ENCODE results near the gene KCNG2.
A peak's percentile ranks its signal among the peaks of the same experiment; 100 is the strongest.

The KCNG2 gene

DNA sequence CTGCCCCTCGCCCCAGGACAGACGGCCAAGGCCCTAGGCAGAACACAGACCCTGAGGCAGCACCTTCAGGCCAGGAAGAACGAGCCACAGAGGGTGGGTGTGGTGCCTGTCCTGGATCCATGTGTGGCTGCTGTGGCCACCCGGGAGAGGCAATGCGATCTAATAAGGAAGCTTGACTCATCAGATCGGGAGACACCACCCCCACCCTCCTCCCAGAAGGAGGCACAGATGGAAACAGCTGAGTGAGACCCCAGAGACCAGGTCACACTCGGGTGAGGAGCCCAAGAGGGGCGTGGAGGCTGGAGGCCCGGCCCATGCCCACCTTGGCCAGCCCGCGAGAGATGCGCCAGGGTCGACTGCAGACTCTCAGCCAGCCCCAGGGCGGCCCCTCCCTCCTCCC, 20.3 kb downstream of the KCNG2 start:
- Histone ChIP-seq H3K27me3 (peaks cover 0 to 24% of the 10 kb centered on the region in 2 donors), H3K9me3 (no peaks in the 10 kb centered on the region), H3K4me3 (no peak overlapping the region), H3K4me1 (no peaks in the 10 kb centered on the region), H3K36me3 (no peaks in the 10 kb centered on the region), H3K27ac (no peak overlapping the region)
- no peak for TF ChIP-seq CTCF (IDR thresholded peaks at IDR 0.05)
- intact Hi-C loops (cut with DNase I; ENCODE audit: low total_unique reads) = no loop called here
- peak in 1 of 2 donors; percentile 62 for DNase-seq

- TF ChIP-seq CTCF (IDR thresholded peaks at IDR 0.05) = no peak
- Histone ChIP-seq H3K4me1 (no peaks in the 10 kb centered on the region), H3K27me3 (peaks cover 0 to 24% of the 10 kb centered on the region in 2 donors), H3K36me3 (no peaks in the 10 kb centered on the region), H3K27ac (no peak overlapping the region), H3K9me3 (no peaks in the 10 kb centered on the region), H3K4me3 (no peak overlapping the region)
- intact Hi-C loops (cut with DNase I; ENCODE audit: low total_unique reads) = no loop called here
- peak in 1 of 2 donors; percentile 52 for DNase-seq
Observed at GRCh38 chr18:79818631-79819030, 20.9 kb downstream of the KCNG2 start.

DNA sequence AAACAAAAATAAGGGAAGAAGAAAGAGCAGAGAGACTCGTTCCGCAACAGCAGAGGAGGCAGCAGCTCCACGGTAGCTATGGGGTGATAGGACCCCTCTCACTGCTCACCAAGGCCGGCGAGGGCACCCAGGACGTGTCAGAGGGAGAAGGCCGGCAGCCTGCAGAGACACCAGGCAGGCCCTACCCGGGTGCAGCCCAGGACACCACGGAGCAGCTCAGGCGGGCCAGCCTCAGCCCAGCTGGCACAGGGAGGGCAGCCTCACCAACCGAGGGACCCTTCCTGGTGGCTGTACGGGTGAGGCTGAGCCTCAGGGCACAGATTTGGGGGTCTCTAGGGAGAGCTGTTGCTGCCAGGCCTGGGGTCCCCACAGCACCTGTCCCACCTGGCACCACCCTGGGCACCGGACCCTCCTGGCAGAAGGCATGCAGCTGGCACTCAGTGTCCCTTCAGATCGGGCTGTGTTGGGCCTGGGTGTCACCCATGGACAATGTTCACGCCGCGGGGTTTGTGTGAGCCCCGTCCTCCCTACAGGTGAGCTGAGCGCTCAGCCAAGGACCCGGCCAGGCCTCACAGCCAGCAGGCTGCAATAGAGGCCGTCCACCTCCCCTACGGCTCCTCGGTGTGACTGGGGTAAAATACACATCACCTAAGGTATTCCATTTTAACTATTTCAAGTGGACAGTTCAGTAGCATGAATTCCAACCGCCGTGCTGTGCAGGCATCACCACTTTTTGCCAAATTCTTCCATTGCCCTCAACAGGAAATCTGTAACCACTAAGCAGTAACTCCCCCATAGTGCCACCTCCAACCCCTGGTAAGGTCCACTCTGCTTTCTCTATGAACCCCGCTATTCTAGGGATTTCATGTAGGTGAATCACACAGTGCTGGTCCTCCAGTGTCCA, 21.6 kb downstream of the KCNG2 start:
- Histone ChIP-seq H3K27me3 (peaks cover 0 to 24% of the 10 kb centered on the region in 2 donors), H3K9me3 (no peaks in the 10 kb centered on the region), H3K4me3 (no peak overlapping the region), H3K36me3 (no peaks in the 10 kb centered on the region), H3K4me1 (no peaks in the 10 kb centered on the region), H3K27ac (no peak overlapping the region)
- peak in 1 of 2 donors; percentile 47 for DNase-seq
- intact Hi-C loops (cut with DNase I; ENCODE audit: low total_unique reads) = no loop called here
- TF ChIP-seq CTCF (IDR thresholded peaks at IDR 0.05) = no peak

DNA sequence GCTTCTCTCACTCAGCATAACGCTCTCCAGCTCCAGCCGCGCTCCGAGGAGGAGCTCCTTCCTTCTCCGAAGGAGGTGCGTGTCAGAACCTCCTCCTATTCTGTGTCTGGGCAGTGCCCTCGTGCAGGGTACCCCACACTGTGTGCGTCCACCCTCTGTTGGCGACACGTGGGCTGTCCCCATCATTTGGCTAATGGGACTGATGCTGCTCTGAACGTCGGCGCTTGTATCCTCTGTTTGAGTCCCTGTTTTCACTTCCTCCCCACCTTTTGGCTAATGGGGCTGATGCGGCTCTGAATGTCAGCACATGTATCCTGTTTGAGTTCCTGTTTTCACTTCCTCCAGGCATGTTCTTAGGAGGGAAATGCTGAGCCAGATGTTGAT, 22.2 kb downstream of the KCNG2 start:
- H3K4me3 ChIP-seq = no peak overlapping the region
- H3K27ac ChIP-seq = no peak overlapping the region
- no peaks in the 10 kb centered on the region for H3K36me3 ChIP-seq
- TF ChIP-seq CTCF (IDR thresholded peaks at IDR 0.05) = no peak
- H3K9me3 ChIP-seq = no peaks in the 10 kb centered on the region
- no peaks in the 10 kb centered on the region for H3K4me1 ChIP-seq
- intact Hi-C loops (cut with DNase I; ENCODE audit: low total_unique reads) = no loop called here
- peak in 1 of 2 donors; percentile 58 for DNase-seq
- peaks cover 0 to 24% of the 10 kb centered on the region in 2 donors for H3K27me3 ChIP-seq

DNA sequence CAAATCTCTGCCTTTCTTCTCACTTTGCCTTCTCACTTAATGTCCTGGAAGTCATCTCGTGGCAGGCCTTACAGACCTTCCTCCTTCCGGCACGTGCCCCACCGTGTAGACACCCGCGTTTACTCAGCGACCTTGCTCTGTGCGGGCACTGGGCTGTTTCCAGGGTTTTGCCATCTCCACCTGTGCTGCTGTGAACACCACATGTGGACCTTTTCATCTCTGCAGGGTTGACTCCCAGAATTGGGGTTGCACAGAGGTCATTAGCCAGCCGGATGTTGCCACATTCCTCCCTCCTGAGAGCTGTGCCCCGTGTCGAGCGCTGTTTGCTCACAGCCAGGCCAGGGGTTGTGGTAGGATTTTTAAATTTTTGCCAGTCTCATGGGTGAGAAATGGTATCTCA, 25.4 kb downstream of the KCNG2 start:
- no peaks in the 10 kb centered on the region for H3K9me3 ChIP-seq
- no peak overlapping the region for H3K27ac ChIP-seq
- no peak overlapping the region for H3K4me3 ChIP-seq
- H3K4me1 ChIP-seq = no peaks in the 10 kb centered on the region
- no peak for DNase-seq
- no peaks in the 10 kb centered on the region for H3K36me3 ChIP-seq
- no peak for TF ChIP-seq CTCF (IDR thresholded peaks at IDR 0.05)
- intact Hi-C loops (cut with DNase I; ENCODE audit: low total_unique reads) = no loop called here
- peaks cover 0 to 14% of the 10 kb centered on the region in 2 donors for H3K27me3 ChIP-seq
